PC-3 (cell line): Measurements from ENCODE around the gene LMO3. TPM values are rescaled to one million over a fixed set of nuclear protein-coding genes. Genes with fewer than 3 reads are reported as not detected.

ENCODE experiments used
- ATAC-seq: fragments of 200-7000 bp; cut with Tn5 transposase; 2 replicates; pipeline ENCODE4 v1.9.1; 2020; ENCODE audit warnings: mild to moderate bottlenecking, moderate library complexity
- BruUV-seq: library from RNA; stranded (reverse); fragments of 400-500 nt; replicated peaks from 2 replicates; lab custom pipeline; 2021; lab: Mats Ljungman, UMichigan
- CTCF ChIA-PET: fragments of 300-600 bp; sonication (Branson Sonifier 250); formaldehyde crosslinking; loops from one replicate; lab custom pipeline; 2022; ENCODE audit warnings: antibody characterized with exemption; lab: Charles Lee
- POLR2A ChIA-PET: fragments of 300-600 bp; sonication (Branson Sonifier 250); formaldehyde crosslinking; loops from one replicate; lab custom pipeline; 2022; ENCODE audit warnings: antibody characterized with exemption; ENCODE audit not compliant: unreplicated experiment; lab: Charles Lee
- DNase-seq: peaks from one replicate; pipeline ENCODE4 v3.0.0-alpha.2; 2015
- H2AFZ ChIP-seq: fragments of 300-600 bp; sonication (generic); 2 replicates; pipeline ENCODE4 v1.6.0; 2016; ENCODE audit warnings: antibody characterized with exemption, low read length
- H3F3A ChIP-seq: fragments of 300-600 bp; sonication (generic); one replicate; pipeline ENCODE4 v1.6.0; 2017; ENCODE audit warnings: antibody characterized with exemption, low read length, control low read depth, mild to moderate bottlenecking; ENCODE audit not compliant: unreplicated experiment
- H3K27ac ChIP-seq: fragments of 300-600 bp; sonication (generic); 2 replicates; pipeline ENCODE4 v1.5.1; 2016; ENCODE audit warnings: mild to moderate bottlenecking, low read length
- H3K27me3 ChIP-seq: fragments of 300-600 bp; sonication (generic); 2 replicates; pipeline ENCODE4 v1.6.1; 2016; ENCODE audit warnings: low read length, mixed read lengths
- H3K36me3 ChIP-seq: fragments of 300-600 bp; sonication (generic); 2 replicates; pipeline ENCODE4 v1.6.1; 2016; ENCODE audit warnings: low read depth, mixed run types, low read length, mixed read lengths
- H3K4me1 ChIP-seq: fragments of 300-600 bp; sonication (generic); 2 replicates; pipeline ENCODE4 v1.5.1; 2016; ENCODE audit warnings: low read length; ENCODE audit not compliant: insufficient read depth
- H3K4me2 ChIP-seq: fragments of 300-600 bp; sonication (generic); 2 replicates; pipeline ENCODE4 v1.6.0; 2016; ENCODE audit warnings: low read length
- H3K4me3 ChIP-seq: fragments of 300-600 bp; sonication (generic); 2 replicates; pipeline ENCODE4 v1.5.1; 2016; ENCODE audit warnings: mild to moderate bottlenecking, low read length, mixed read lengths
- H3K79me2 ChIP-seq: fragments of 300-600 bp; sonication (generic); 2 replicates; pipeline ENCODE4 v1.6.1; 2017; ENCODE audit warnings: low read length, mixed read lengths
- H3K9ac ChIP-seq: fragments of 300-600 bp; sonication (generic); 2 replicates; pipeline ENCODE4 v1.6.0; 2016; ENCODE audit warnings: mild to moderate bottlenecking, low read length
- H3K9me2 ChIP-seq: fragments of 300-600 bp; sonication (generic); replicated peaks from 2 replicates; pipeline ENCODE4 v1.6.1; 2016; ENCODE audit warnings: mixed run types, low read length, mixed read lengths
- H3K9me3 ChIP-seq: fragments of 300-600 bp; sonication (generic); 2 replicates; pipeline ENCODE4 v1.6.1; 2016; ENCODE audit warnings: low read length, mixed read lengths
- H4K20me1 ChIP-seq: fragments of 300-600 bp; sonication (generic); 2 replicates; pipeline ENCODE4 v1.6.1; 2016; ENCODE audit warnings: low read length, mixed read lengths
- CTCF ChIP-seq: fragments of 300-600 bp; sonication (generic); conservative IDR thresholded peaks from 2 replicates; pipeline ENCODE4 v1.5.1; 2017; ENCODE audit warnings: antibody characterized with exemption, low read depth, mild to moderate bottlenecking, low read length
- EZH2 ChIP-seq: fragments of 300-600 bp; sonication (generic); IDR thresholded peaks from one replicate; pipeline ENCODE4 v1.6.1; 2017; ENCODE audit warnings: antibody characterized with exemption, mild to moderate bottlenecking, low read length; ENCODE audit not compliant: unreplicated experiment
- EZH2phosphoT487 ChIP-seq: fragments of 300-600 bp; sonication (generic); IDR thresholded peaks from 2 replicates; pipeline ENCODE4 v1.6.1; 2018; ENCODE audit warnings: mild to moderate bottlenecking, antibody characterized with exemption, low read length, borderline replicate concordance
- intact Hi-C: fragments of 100-400 bp; cut with micrococcal nuclease; formaldehyde crosslinking; loops from 2 replicates; pipeline ENCODE4 v1.9.0; 2023
- total RNA-seq: library from RNA; depleted of rRNA; stranded (reverse); fragments of >200 nt; gene quantifications from 2 replicates; pipeline ENCODE4 v1.2.3, GENCODE V29; 2014

LMO3 gene
- total RNA-seq, 1 experiment from 2014 or later = 2.3 TPM

- H2AFZ ChIP-seq = no peak overlapping the region
- ChIA-PET CTCF (no interaction called here), POLR2A (no interaction called here)
- intact Hi-C loops = no loop called here
- BruUV-seq = no TSS peak
- no peak overlapping the region for H3K27ac ChIP-seq
- TF ChIP-seq CTCF (no peak), EZH2 (no peak)
- H3K79me2 ChIP-seq = no peaks in the 10 kb centered on the region
- no peaks in the 10 kb centered on the region for H4K20me1 ChIP-seq
- H3K4me3 ChIP-seq = no peak overlapping the region
- no peaks in the 10 kb centered on the region for H3K4me1 ChIP-seq
- H3F3A ChIP-seq = no peaks in the 10 kb centered on the region
- no peak for ATAC-seq
- no peak overlapping the region for H3K4me2 ChIP-seq
- H3K9ac ChIP-seq = no peak overlapping the region
- no peaks in the 10 kb centered on the region for H3K9me2 ChIP-seq
- no peak for DNase-seq
- H3K27me3 ChIP-seq = no peaks in the 10 kb centered on the region
- no peaks in the 10 kb centered on the region for H3K36me3 ChIP-seq
- no peaks in the 10 kb centered on the region for H3K9me3 ChIP-seq
Measured at GRCh38 chr12:16626991-16627390, 21.0 kb upstream of the LMO3 start.

GRCh38 chr12:16622338-16622737, 16.4 kb upstream of the LMO3 start:
- BruUV-seq = no TSS peak
- POLR2A ChIA-PET = no interaction called here
- no peak for TF ChIP-seq CTCF
- H4K20me1 ChIP-seq = no peaks in the 10 kb centered on the region
- intact Hi-C loops = no loop called here
- H3K36me3 ChIP-seq = no peaks in the 10 kb centered on the region
- DNase-seq (no peak), ATAC-seq (no peak)
- no peak overlapping the region for H3K27ac ChIP-seq
- no peaks in the 10 kb centered on the region for H3K4me1 ChIP-seq
- H2AFZ ChIP-seq = no peak overlapping the region
- H3K79me2 ChIP-seq = no peaks in the 10 kb centered on the region
- H3K4me2 ChIP-seq = no peak overlapping the region
- no peaks in the 10 kb centered on the region for H3K9me3 ChIP-seq
- H3K27me3 ChIP-seq = no peaks in the 10 kb centered on the region
- H3K9ac ChIP-seq = no peak overlapping the region
- H3F3A ChIP-seq = no peaks in the 10 kb centered on the region
- H3K9me2 ChIP-seq = no peaks in the 10 kb centered on the region
- no peak overlapping the region for H3K4me3 ChIP-seq
- CTCF ChIA-PET = no interaction called here

- CTCF ChIA-PET = no interaction called here
- TF ChIP-seq EZH2phosphoT487 = no peak
- TF ChIP-seq CTCF = no peak
- TF ChIP-seq EZH2 = no peak
Measured at GRCh38 chr12:16619537-16619936, 13.6 kb upstream of the LMO3 start.

More at GRCh38 chr12:16619537-16619936, 13.6 kb upstream of the LMO3 start:
- H3K79me2 ChIP-seq = no peaks in the 10 kb centered on the region
- ATAC-seq = no peak
- no peak overlapping the region for H3K27ac ChIP-seq
- H3K4me2 ChIP-seq = no peak overlapping the region
- H3F3A ChIP-seq = no peaks in the 10 kb centered on the region
- no peaks in the 10 kb centered on the region for H3K9me3 ChIP-seq
- H3K36me3 ChIP-seq = no peaks in the 10 kb centered on the region
- POLR2A ChIA-PET = no interaction called here
- no peak overlapping the region for H3K9ac ChIP-seq
- no TSS peak for BruUV-seq
- no peaks in the 10 kb centered on the region for H3K9me2 ChIP-seq
- H4K20me1 ChIP-seq = no peaks in the 10 kb centered on the region
- intact Hi-C loops = no loop called here
- no peak overlapping the region for H2AFZ ChIP-seq
- no peak overlapping the region for H3K4me3 ChIP-seq
- H3K27me3 ChIP-seq = no peaks in the 10 kb centered on the region
- no peak for DNase-seq
- no peaks in the 10 kb centered on the region for H3K4me1 ChIP-seq
